Hepatocyte (in vitro differentiated cells): ENCODE data around the gene HELZ2. TPM values are rescaled to one million over a fixed set of nuclear protein-coding genes. Genes with fewer than 3 reads are reported as not detected.

Source experiments
- DNase-seq: peaks from one replicate; pipeline ENCODE4 v3.0.0-alpha.2; 2016; ENCODE audit warnings: low spot score
- H2AFZ ChIP-seq: fragments of 200-600 bp; sonication (generic); 2 replicates; pipeline ENCODE4 v1.6.0; 2016; ENCODE audit warnings: antibody characterized with exemption, mild to moderate bottlenecking
- H3K27ac ChIP-seq: fragments of 200-600 bp; sonication (generic); 2 replicates; pipeline ENCODE4 v1.5.1; 2016; ENCODE audit warnings: mild to moderate bottlenecking
- H3K27me3 ChIP-seq: fragments of 200-600 bp; sonication (generic); 2 replicates; pipeline ENCODE4 v1.6.1; 2016
- H3K36me3 ChIP-seq: fragments of 200-600 bp; sonication (generic); replicated peaks from 2 replicates; pipeline ENCODE4 v1.5.1; 2016; ENCODE audit warnings: low read depth; ENCODE audit not compliant: insufficient read depth
- H3K4me1 ChIP-seq: fragments of 200-600 bp; sonication (generic); 2 replicates; pipeline ENCODE4 v1.5.1; 2016; ENCODE audit warnings: mild to moderate bottlenecking, moderate library complexity; ENCODE audit not compliant: insufficient read depth
- H3K4me2 ChIP-seq: fragments of 200-600 bp; sonication (generic); 2 replicates; pipeline ENCODE4 v1.6.0; 2016
- H3K4me3 ChIP-seq: fragments of 200-600 bp; sonication (generic); 2 replicates; pipeline ENCODE4 v1.5.1; 2016; ENCODE audit warnings: mild to moderate bottlenecking
- H3K79me2 ChIP-seq: fragments of 200-600 bp; sonication (generic); 2 replicates; pipeline ENCODE4 v1.6.0; 2017; ENCODE audit warnings: mild to moderate bottlenecking
- H3K9me2 ChIP-seq: fragments of 200-600 bp; sonication (generic); replicated peaks from 2 replicates; pipeline ENCODE4 v1.6.0; 2017; ENCODE audit warnings: mild to moderate bottlenecking; ENCODE audit not compliant: insufficient read depth
- H3K9me3 ChIP-seq: fragments of 200-600 bp; sonication (generic); 2 replicates; pipeline ENCODE4 v1.5.1; 2016; ENCODE audit warnings: low read depth, mild to moderate bottlenecking
- H4K20me1 ChIP-seq: fragments of 200-600 bp; sonication (generic); 2 replicates; pipeline ENCODE4 v1.6.0; 2016; ENCODE audit warnings: mild to moderate bottlenecking; ENCODE audit not compliant: insufficient read depth, poor library complexity, severe bottlenecking
- CTCF ChIP-seq: fragments of 200-600 bp; sonication (generic); IDR thresholded peaks from 2 replicates; pipeline ENCODE4 v1.5.1; 2016; ENCODE audit warnings: antibody characterized with exemption, mild to moderate bottlenecking; ENCODE audit not compliant: poor library complexity
- EZH2 ChIP-seq: fragments of 200-600 bp; sonication (generic); IDR thresholded peaks from 2 replicates; pipeline ENCODE4 v1.6.1; 2016; ENCODE audit warnings: antibody characterized with exemption, mild to moderate bottlenecking, borderline replicate concordance
- EZH2phosphoT487 ChIP-seq: fragments of 200-600 bp; sonication (generic); IDR thresholded peaks from one replicate; pipeline ENCODE4 v1.6.1; 2018; ENCODE audit warnings: antibody characterized with exemption, mild to moderate bottlenecking, low read depth, moderate library complexity; ENCODE audit not compliant: unreplicated experiment, severe bottlenecking
- WGBS: methylation state at CpG from one replicate; pipeline ENCODE4 v1.1.6; 2016; ENCODE audit warnings: low lambda C conversion rate; ENCODE audit errors: missing lambda C conversion rate; 5-methylcytosine and 5-hydroxymethylcytosine counted together
- polyA plus RNA-seq: library from polyadenylated mRNA; unstranded; fragments of >200 nt; fragmentation: Nextera tagmentation; extraction: Ambion mirVana; gene quantifications from 2 replicates; pipeline ENCODE4 v1.2.1, GENCODE V29; 2016
- total RNA-seq: library from RNA; depleted of rRNA; stranded (reverse); fragments of >200 nt; gene quantifications from 2 replicates; pipeline ENCODE4 v1.2.3, GENCODE V29; 2014

HELZ2 gene
- total and polyA plus RNA-seq, 2 experiments from 2014 or later = 4.6 to 17.0 TPM

GRCh38 chr20:63542031-63542559 lies 31.9 kb downstream of the HELZ2 start:
- H3K4me1 ChIP-seq = peaks cover 3% of the 10 kb centered on the region
- H3K36me3 ChIP-seq = no peaks in the 10 kb centered on the region
- no peaks in the 10 kb centered on the region for H3K9me3 ChIP-seq
- H3K27ac ChIP-seq = no peak overlapping the region
- no peaks in the 10 kb centered on the region for H3K27me3 ChIP-seq
- H3K9me2 ChIP-seq = no peaks in the 10 kb centered on the region
- H3K79me2 ChIP-seq = no peaks in the 10 kb centered on the region
- WGBS = 92% methylated on average over 26 of the region's 36 CpGs
- no peak for TF ChIP-seq EZH2phosphoT487
- no peak for TF ChIP-seq EZH2
- no peak for TF ChIP-seq CTCF
- DNase-seq = no peak
- no peak overlapping the region for H3K4me2 ChIP-seq
- no peak overlapping the region for H2AFZ ChIP-seq
- no peak overlapping the region for H3K4me3 ChIP-seq
- H4K20me1 ChIP-seq = no peaks in the 10 kb centered on the region

- no peaks in the 10 kb centered on the region for H3K9me3 ChIP-seq
- no peak for DNase-seq
- H3K4me2 ChIP-seq = no peak overlapping the region
- no peak overlapping the region for H3K27ac ChIP-seq
- no peaks in the 10 kb centered on the region for H3K79me2 ChIP-seq
- H3K27me3 ChIP-seq = no peaks in the 10 kb centered on the region
- H2AFZ ChIP-seq = no peak overlapping the region
- no peaks in the 10 kb centered on the region for H3K36me3 ChIP-seq
- WGBS = 96% methylated on average over 28 of the region's 28 CpGs
- no peaks in the 10 kb centered on the region for H3K9me2 ChIP-seq
- no peaks in the 10 kb centered on the region for H4K20me1 ChIP-seq
- TF ChIP-seq CTCF (no peak), EZH2 (no peak), EZH2phosphoT487 (no peak)
- peaks cover 3% of the 10 kb centered on the region for H3K4me1 ChIP-seq
- H3K4me3 ChIP-seq = no peak overlapping the region
Observed at GRCh38 chr20:63541371-63541770, 32.7 kb downstream of the HELZ2 start.

- Histone ChIP-seq H3K27ac (no peak overlapping the region), H3K9me3 (no peaks in the 10 kb centered on the region), H3K79me2 (no peaks in the 10 kb centered on the region), H3K4me2 (no peak overlapping the region), H4K20me1 (no peaks in the 10 kb centered on the region), H3K9me2 (no peaks in the 10 kb centered on the region), H3K4me1 (peaks cover 3% of the 10 kb centered on the region), H2AFZ (no peak overlapping the region), H3K27me3 (no peaks in the 10 kb centered on the region), H3K36me3 (no peaks in the 10 kb centered on the region), H3K4me3 (no peak overlapping the region)
- TF ChIP-seq EZH2 (no peak), EZH2phosphoT487 (no peak), CTCF (no peak)
- WGBS = 89% methylated on average over 49 of the region's 49 CpGs
- DNase-seq = no peak
Observed at GRCh38 chr20:63540417-63541186, 33.4 kb downstream of the HELZ2 start.
